Peyer's patch (tissue), 4 donors: ENCODE measurements around the gene RPS28. TPM values are rescaled to one million over a fixed set of nuclear protein-coding genes. Genes with fewer than 3 reads are reported as not detected.

Experiments used
- DNase-seq, 3 donors: peaks; one replicate each; pipeline ENCODE4 v3.0.0-alpha.2; 2017 to 2019
- H3K27ac ChIP-seq, 4 donors: fragments of 200-600 bp; sonication (generic); one replicate each; pipeline ENCODE4 v1.5.1; 2016 to 2019
- H3K27me3 ChIP-seq, 2 donors: fragments of 200-600 bp; sonication (generic); one replicate each; pipeline ENCODE4 v1.5.1; 2019
- H3K36me3 ChIP-seq, 3 donors: fragments of 200-600 bp; sonication (generic); one replicate each; pipeline ENCODE4 v1.5.1; 2016 to 2019
- H3K4me1 ChIP-seq, 4 donors: fragments of 200-600 bp; sonication (generic); one replicate each; pipeline ENCODE4 v1.5.1; 2016 to 2019
- H3K4me3 ChIP-seq, 4 donors: fragments of 200-600 bp; sonication (generic); 1 replicate in 3 of 4; 2 replicates in 1 of 4; pipeline ENCODE4 v1.5.1; 2016 to 2019; ENCODE audit warnings: mild to moderate bottlenecking in 1 of 4
- H3K9me3 ChIP-seq, 4 donors: fragments of 200-600 bp; sonication (generic); one replicate each; pipeline ENCODE4 v1.5.1; 2016 to 2019; ENCODE audit warnings: mild to moderate bottlenecking in 1 of 4
- CTCF ChIP-seq, 6 experiments: fragments of 450-650 bp in 4 of 6; fragments of 200-600 bp in 2 of 6; sonication (generic) in 1 of 6; IDR thresholded peaks; one replicate each; pipeline ENCODE4 v1.5.1; 2017 to 2019; ENCODE audit warnings: antibody characterized with exemption in 6 of 6, mild to moderate bottlenecking in 3 of 6, moderate library complexity in 1 of 6
- POLR2A ChIP-seq, 2 donors: fragments of 450-650 bp; IDR thresholded peaks; one replicate each; pipeline ENCODE4 v1.5.1; 2017; ENCODE audit warnings: antibody characterized with exemption in 2 of 2, mild to moderate bottlenecking in 2 of 2, moderate library complexity in 2 of 2
- total RNA-seq, 4 donors: library from RNA; depleted of rRNA; stranded (reverse); fragments of >200 nt; gene quantifications; one replicate each; pipeline ENCODE4 v1.1.0, GENCODE V29; 2016

The RPS28 gene
- total RNA-seq, 4 donors from 2014 or later = 306 to 519 (median 393) TPM

GRCh38 chr19:8305798-8306197, 15.5 kb upstream of the RPS28 start:
- no peak overlapping the region for H3K4me3 ChIP-seq
- DNase-seq = peak in 2 of 3 donors; percentile 15 to 37
- peak overlapping the region in 1 of 4 donors; percentile 25 for H3K27ac ChIP-seq
- H3K36me3 ChIP-seq = peaks cover 0 to 13% (median 0%) of the 10 kb centered on the region in 3 donors
- no peaks in the 10 kb centered on the region for H3K9me3 ChIP-seq
- H3K27me3 ChIP-seq = no peaks in the 10 kb centered on the region
- peaks cover 0 to 36% (median 14%) of the 10 kb centered on the region in 4 donors for H3K4me1 ChIP-seq
- no peak for TF ChIP-seq POLR2A (IDR thresholded peaks at IDR 0.05)
- TF ChIP-seq CTCF (IDR thresholded peaks at IDR 0.05) = no peak

GRCh38 chr19:8306235-8307054, 14.9 kb upstream of the RPS28 start:
- H3K36me3 ChIP-seq = peaks cover 0 to 20% (median 0%) of the 10 kb centered on the region in 3 donors
- H3K4me1 ChIP-seq = peaks cover 0 to 36% (median 14%) of the 10 kb centered on the region in 4 donors
- H3K27ac ChIP-seq = peak overlapping the region in 1 of 4 donors; percentile 25
- peak overlapping the region in 2 of 4 donors; percentile 0 to 1 for H3K4me3 ChIP-seq
- H3K9me3 ChIP-seq = no peaks in the 10 kb centered on the region
- TF ChIP-seq CTCF (IDR thresholded peaks at IDR 0.05) = no peak
- no peak for TF ChIP-seq POLR2A (IDR thresholded peaks at IDR 0.05)
- H3K27me3 ChIP-seq = no peaks in the 10 kb centered on the region
- DNase-seq = peak in 1 of 3 donors; percentile 45

- no peak for DNase-seq
- Histone ChIP-seq H3K4me3 (peak overlapping the region; percentile 43 to 77 (median 68)), H3K27ac (peak overlapping the region in 3 of 4 donors; percentile 66 to 86 (median 73)), H3K4me1 (peaks cover 0 to 36% (median 14%) of the 10 kb centered on the region in 4 donors), H3K9me3 (no peaks in the 10 kb centered on the region), H3K27me3 (no peaks in the 10 kb centered on the region), H3K36me3 (peaks cover 0 to 26% (median 0%) of the 10 kb centered on the region in 3 donors)
- no peak for TF ChIP-seq CTCF (IDR thresholded peaks at IDR 0.05)
- TF ChIP-seq POLR2A (IDR thresholded peaks at IDR 0.05) = no peak
These were observed 13.8 kb upstream of the RPS28 start for GRCh38 chr19:8307400-8307964.

DNA sequence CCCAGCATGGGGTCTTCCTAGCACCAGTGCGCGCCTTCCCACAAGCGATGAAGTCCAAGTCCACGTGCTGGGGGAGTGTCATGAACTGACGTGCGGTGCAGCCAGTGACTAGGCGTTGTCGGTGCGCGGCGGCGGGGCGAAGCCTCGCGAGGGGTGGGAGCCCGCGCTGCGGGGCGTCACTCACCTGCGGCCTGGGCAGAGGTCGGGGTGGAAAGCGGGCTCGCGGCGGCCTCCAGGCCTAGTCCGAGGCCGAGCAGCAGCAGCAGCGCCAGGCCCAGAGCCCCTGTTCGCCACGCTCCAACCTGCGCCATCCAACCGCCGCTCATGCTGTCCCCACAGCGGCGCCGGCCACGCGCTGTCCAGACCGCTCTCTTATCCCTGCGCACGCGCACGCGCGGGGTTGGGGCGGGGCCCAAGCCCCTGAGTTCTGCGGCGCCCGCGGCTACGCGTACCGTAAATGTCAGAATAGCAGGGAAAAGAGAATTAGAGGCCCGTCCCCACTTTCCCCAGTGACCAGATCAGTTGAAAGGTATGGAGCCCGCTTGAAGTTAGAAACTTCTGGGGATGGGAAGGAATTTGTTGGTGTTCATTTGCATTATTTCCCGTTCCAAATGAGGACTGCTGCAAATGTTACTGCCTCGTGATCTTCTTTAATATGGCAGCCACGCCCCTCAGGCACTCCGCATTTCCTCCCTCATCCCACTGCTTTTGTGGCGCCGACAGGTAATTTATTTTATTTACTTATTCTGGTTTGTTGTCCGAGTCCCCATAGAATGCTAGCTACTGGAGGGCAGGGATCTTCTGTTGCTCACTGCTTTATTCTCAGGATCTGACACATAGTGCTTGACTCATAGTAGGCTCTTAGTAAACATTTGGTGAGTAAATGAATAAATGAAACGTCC, 13.1 kb upstream of the RPS28 start, which contains the start of gene CD320:
TSS of gene CD320 (minus strand) at position 394 of the 902 bp plus-strand sequence. CDS start at position 326, 68 bp downstream.
- peak; percentile 89 to 95 (median 90) for DNase-seq
- H3K9me3 ChIP-seq = no peaks in the 10 kb centered on the region
- peaks cover 0 to 33% (median 0%) of the 10 kb centered on the region in 3 donors for H3K36me3 ChIP-seq
- peak within 1 kb of the TSS; percentile 43 to 77 (median 68) for H3K4me3 ChIP-seq
- peaks cover 0 to 36% (median 14%) of the 10 kb centered on the region in 4 donors for H3K4me1 ChIP-seq
- TF ChIP-seq POLR2A (IDR thresholded peaks at IDR 0.05) (no peak), CTCF (IDR thresholded peaks at IDR 0.05) (no peak)
- H3K27ac ChIP-seq = peak within 1 kb of the TSS; percentile 66 to 86 (median 70)
- H3K27me3 ChIP-seq = no peaks in the 10 kb centered on the region

DNA sequence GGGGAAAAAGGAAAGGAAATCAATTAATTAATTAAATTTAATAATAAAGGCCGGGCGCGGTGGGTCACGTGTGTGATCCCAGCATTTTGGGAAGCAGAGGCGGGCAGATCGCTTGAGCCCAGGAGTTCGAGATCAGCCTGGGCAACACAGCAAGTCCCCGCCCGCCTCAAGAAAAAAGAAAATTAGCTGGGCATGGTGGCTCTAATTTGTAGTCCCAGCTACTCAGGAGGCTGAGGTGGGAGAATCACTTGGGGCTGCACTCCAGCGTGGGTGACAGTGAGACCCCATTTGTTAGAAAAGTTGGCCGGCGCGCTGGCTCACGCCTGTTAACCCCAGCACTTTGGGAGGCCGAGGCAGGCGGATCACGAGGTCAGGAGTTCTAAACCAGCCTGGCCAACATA, 12.4 kb upstream of the RPS28 start:
- DNase-seq = peak in 1 of 3 donors; percentile 42
- Histone ChIP-seq H3K4me1 (peaks cover 0 to 36% (median 14%) of the 10 kb centered on the region in 4 donors), H3K36me3 (peaks cover 0 to 40% (median 0%) of the 10 kb centered on the region in 3 donors), H3K4me3 (peak overlapping the region; percentile 43 to 77 (median 68)), H3K27ac (peak overlapping the region in 2 of 4 donors; percentile 73 to 86), H3K27me3 (no peaks in the 10 kb centered on the region), H3K9me3 (no peaks in the 10 kb centered on the region)
- no peak for TF ChIP-seq POLR2A (IDR thresholded peaks at IDR 0.05)
- TF ChIP-seq CTCF (IDR thresholded peaks at IDR 0.05) = no peak
